H1 (cell line): ENCODE data around the gene C5orf34. TPM values are rescaled to one million over a fixed set of nuclear protein-coding genes. Genes with fewer than 3 reads are reported as not detected.

Experiments used
- CTCF ChIA-PET: fragments of 300-600 bp; sonication (Branson Sonifier 250); formaldehyde crosslinking; loops from one replicate; lab custom pipeline; 2021; ENCODE audit not compliant: partially characterized antibody; lab: Charles Lee
- POLR2A ChIA-PET: fragments of 300-600 bp; sonication (Branson Sonifier 250); formaldehyde crosslinking; loops from one replicate; lab custom pipeline; 2021; ENCODE audit warnings: inconsistent platforms; ENCODE audit not compliant: partially characterized antibody; lab: Charles Lee
- DNase-seq, 2 experiments: peaks; one replicate each; pipeline versions ENCODE4 v3.0.0 to v3.0.0-alpha.2; 2010 to 2022; ENCODE audit warnings: low spot score in 2 of 2, low read depth in 1 of 2, mixed read lengths in 1 of 2
- FAIRE-seq: peaks from 2 replicates; lab custom pipeline; 2011; peaks lifted over from hg19 to GRCh38; lab: Jason Lieb, UNC
- H2AFZ ChIP-seq: 2 replicates; pipeline ENCODE4 v1.8.1; 2012; ENCODE audit warnings: low read length, inconsistent platforms
- H2AK5ac ChIP-seq: 2 replicates; pipeline ENCODE4 v1.6.1; 2013; ENCODE audit warnings: low read depth, low read length
- H2BK120ac ChIP-seq: replicated peaks from 2 replicates; pipeline ENCODE3; 2013; ENCODE audit warnings: low read depth, low read length, inconsistent platforms
- H2BK12ac ChIP-seq: 2 replicates; pipeline ENCODE4 v1.6.1; 2013; ENCODE audit warnings: low read depth, low read length
- H2BK15ac ChIP-seq: 2 replicates; pipeline ENCODE4 v1.6.1; 2013; ENCODE audit warnings: low read length
- H2BK20ac ChIP-seq: 2 replicates; pipeline ENCODE4 v1.6.1; 2013; ENCODE audit warnings: low read length
- H2BK5ac ChIP-seq: 2 replicates; pipeline ENCODE4 v1.6.1; 2013; ENCODE audit warnings: low read depth, low read length
- H3K14ac ChIP-seq: 2 replicates; pipeline ENCODE4 v1.6.1; 2013; ENCODE audit warnings: inconsistent platforms; ENCODE audit not compliant: insufficient read length
- H3K18ac ChIP-seq: 2 replicates; pipeline ENCODE4 v1.6.1; 2013; ENCODE audit warnings: low read length; ENCODE audit errors: extremely low read depth
- H3K23ac ChIP-seq: 2 replicates; pipeline ENCODE4 v1.6.1; 2013; ENCODE audit warnings: inconsistent platforms; ENCODE audit not compliant: insufficient read length
- H3K23me2 ChIP-seq: 2 replicates; pipeline ENCODE4 v1.6.1; 2013; ENCODE audit warnings: low read depth, low read length
- H3K27ac ChIP-seq: 2 replicates; pipeline ENCODE4 v1.6.1; 2011; ENCODE audit warnings: low read depth, low read length, inconsistent platforms
- H3K27me3 ChIP-seq, 4 experiments: replicated peaks in 1 of 4; 1 replicate in 1 of 4; 2 replicates in 3 of 4; pipeline versions ENCODE4 v1.6.1 to v1.8.1; 2011 to 2013; ENCODE audit warnings: low read length in 3 of 4, mild to moderate bottlenecking in 3 of 4, inconsistent platforms in 2 of 4, mixed read lengths in 2 of 4, moderate library complexity in 1 of 4; ENCODE audit not compliant: control insufficient read depth in 3 of 4, insufficient read depth in 3 of 4; ENCODE audit errors: extremely low read depth in 1 of 4
- H3K36me3 ChIP-seq, 4 experiments: 2 replicates each; pipeline versions ENCODE4 v1.6.1 to v1.8.1; 2011 to 2013; ENCODE audit warnings: mild to moderate bottlenecking in 4 of 4, low read length in 3 of 4, moderate library complexity in 2 of 4, control low read depth in 1 of 4, inconsistent platforms in 1 of 4; ENCODE audit not compliant: insufficient read depth in 4 of 4, control insufficient read depth in 2 of 4
- H3K4ac ChIP-seq: replicated peaks from 2 replicates; pipeline ENCODE3; 2013; ENCODE audit warnings: low read length, low read depth, mixed read lengths, inconsistent platforms; ENCODE audit not compliant: insufficient read length
- H3K4me1 ChIP-seq, 4 experiments: replicated peaks in 1 of 4; 1 replicate in 1 of 4; 2 replicates in 3 of 4; pipeline versions ENCODE4 v1.6.1 to v1.8.1; 2011 to 2013; ENCODE audit warnings: low read length in 3 of 4, inconsistent platforms in 2 of 4, mixed read lengths in 1 of 4; ENCODE audit not compliant: insufficient read depth in 4 of 4, control insufficient read depth in 3 of 4
- H3K4me2 ChIP-seq, 2 experiments: 2 replicates each; pipeline versions ENCODE4 v1.6.1 to v1.8.1; 2011 to 2013; ENCODE audit warnings: low read depth in 2 of 2, low read length in 2 of 2, control low read depth in 1 of 2, inconsistent platforms in 1 of 2, mild to moderate bottlenecking in 1 of 2; ENCODE audit not compliant: insufficient read depth in 1 of 2
- H3K4me3 ChIP-seq, 4 experiments: fragments of 200-600, 300-600 bp in 1 of 4; sonication (generic), shearing (Covaris generic), sonication (Bioruptor Twin) in 1 of 4; 2 replicates each; pipeline versions ENCODE4 v1.5.1 to v1.8.1; 2011 to 2016; ENCODE audit warnings: low read length in 4 of 4, low read depth in 3 of 4, control low read depth in 2 of 4, inconsistent platforms in 2 of 4, mild to moderate bottlenecking in 2 of 4, mixed read lengths in 1 of 4, moderate library complexity in 1 of 4; ENCODE audit not compliant: insufficient read depth in 2 of 4; ENCODE audit errors: extremely low read depth in 1 of 4
- H3K56ac ChIP-seq: replicated peaks from 2 replicates; pipeline ENCODE3; 2013; ENCODE audit warnings: low read depth, mild to moderate bottlenecking, mixed read lengths, low read length, inconsistent platforms; ENCODE audit not compliant: insufficient read length
- H3K79me1 ChIP-seq: 2 replicates; pipeline ENCODE4 v1.6.1; 2013; ENCODE audit warnings: low read depth, low read length, control low read depth
- H3K79me2 ChIP-seq, 2 experiments: 2 replicates each; pipeline versions ENCODE4 v1.6.1 to v1.8.1; 2012 to 2013; ENCODE audit warnings: low read length in 2 of 2, mild to moderate bottlenecking in 2 of 2, inconsistent platforms in 1 of 2; ENCODE audit not compliant: insufficient read depth in 2 of 2, control insufficient read depth in 1 of 2
- H3K9ac ChIP-seq, 4 experiments: replicated peaks in 1 of 4; 1 replicate in 1 of 4; 2 replicates in 3 of 4; pipeline versions ENCODE4 v1.6.1 to v1.8.1; 2011 to 2013; ENCODE audit warnings: low read depth in 3 of 4, low read length in 3 of 4, control low read depth in 2 of 4, mild to moderate bottlenecking in 2 of 4, moderate library complexity in 2 of 4, inconsistent platforms in 1 of 4; ENCODE audit errors: extremely low read depth in 1 of 4
- H3K9me3 ChIP-seq, 2 experiments: 2 replicates each; pipeline versions ENCODE4 v1.6.1 to v1.8.1; 2012 to 2013; ENCODE audit warnings: mild to moderate bottlenecking in 2 of 2, moderate library complexity in 2 of 2, control low read depth in 1 of 2, inconsistent platforms in 1 of 2, low read depth in 1 of 2, low read length in 1 of 2, mixed read lengths in 1 of 2; ENCODE audit not compliant: insufficient read depth in 2 of 2
- H4K20me1 ChIP-seq, 2 experiments: replicated peaks in 1 of 2; 2 replicates each; pipeline versions ENCODE3 to v1.8.1; 2011 to 2013; ENCODE audit warnings: inconsistent platforms in 2 of 2, low read length in 2 of 2, mild to moderate bottlenecking in 1 of 2; ENCODE audit not compliant: insufficient read depth in 2 of 2, control insufficient read depth in 1 of 2
- H4K5ac ChIP-seq: 2 replicates; pipeline ENCODE4 v1.6.1; 2013; ENCODE audit warnings: low read length, low read depth, mixed read lengths, inconsistent platforms; ENCODE audit not compliant: insufficient read length
- H4K8ac ChIP-seq: 2 replicates; pipeline ENCODE4 v1.8.0; 2013; ENCODE audit warnings: mild to moderate bottlenecking, moderate library complexity, low read length, inconsistent platforms; ENCODE audit not compliant: insufficient read depth; ENCODE audit errors: extremely low read depth
- H4K91ac ChIP-seq: replicated peaks from 2 replicates; pipeline ENCODE3; 2013; ENCODE audit warnings: low read length, mixed read lengths, inconsistent platforms; ENCODE audit not compliant: insufficient read length
- BCL11A ChIP-seq, 2 experiments: IDR thresholded peaks; one replicate each; pipeline ENCODE4 v1.6.1; 2011; ENCODE audit warnings: low read depth in 2 of 2, low read length in 2 of 2, mild to moderate bottlenecking in 2 of 2
- CHD1 ChIP-seq: IDR thresholded peaks from 2 replicates; pipeline ENCODE4 v1.6.1; 2012; ENCODE audit warnings: low read depth, low read length, improper control_type of control experiment
- CTCF ChIP-seq, 3 experiments: IDR thresholded peaks; 1 replicate in 2 of 3; 2 replicates in 1 of 3; pipeline versions ENCODE4 v1.5.1 to v1.6.1; 2011; ENCODE audit warnings: low read length in 3 of 3, mild to moderate bottlenecking in 3 of 3, inconsistent platforms in 2 of 3, low read depth in 1 of 3, moderate library complexity in 1 of 3; ENCODE audit not compliant: insufficient read depth in 1 of 3; ENCODE audit errors: control extremely low read depth in 1 of 3
- EGR1 ChIP-seq: IDR thresholded peaks from 2 replicates; pipeline ENCODE4 v1.6.1; 2011; ENCODE audit warnings: low read depth, low read length, borderline replicate concordance
- RNF2 ChIP-seq: fragments of 200-900, 300-1000 bp; sonication (generic); IDR thresholded peaks from 2 replicates; pipeline ENCODE4 v1.7.1; 2016; ENCODE audit warnings: borderline replicate concordance, low read depth, mild to moderate bottlenecking, antibody characterized with exemption, low read length; ENCODE audit not compliant: poor library complexity, severe bottlenecking; ENCODE audit errors: missing control alignments
- SIN3A ChIP-seq, 2 experiments: IDR thresholded peaks in 1 of 2; conservative IDR thresholded peaks in 1 of 2; 2 replicates each; pipeline ENCODE4 v1.6.1; 2011 to 2012; ENCODE audit warnings: low read length in 2 of 2, improper control_type of control experiment in 1 of 2, low read depth in 1 of 2, mild to moderate bottlenecking in 1 of 2
- WGBS, 2 experiments: shearing (Covaris generic) in 1 of 2; methylation state at CpG; one replicate each; pipeline versions ENCODE4 v1.1.6 to v1.1.7; 2013 to 2015; ENCODE audit warnings: low lambda C conversion rate in 2 of 2, mixed read lengths in 2 of 2, inconsistent platforms in 1 of 2, low coverage in 1 of 2, missing lambda C conversion rate in 1 of 2; ENCODE audit not compliant: insufficient replicate concordance in 2 of 2, insufficient coverage in 1 of 2, insufficient read length in 1 of 2; ENCODE audit errors: extremely low coverage in 1 of 2, missing lambda C conversion rate in 1 of 2; 5-methylcytosine and 5-hydroxymethylcytosine counted together
- polyA plus RNA-seq, 7 experiments: library from polyadenylated mRNA; depleted of rRNA in 3 of 7; stranded (reverse) in 5 of 7; unstranded in 2 of 7; fragments of >200 nt in 5 of 7; fragments of 200-250 nt in 2 of 7; gene quantifications; 1 replicate in 5 of 7; 2 replicates in 1 of 7; 4 replicates in 1 of 7; pipeline versions ENCODE4 v1.2.1 to v1.2.3, GENCODE V29; 2011 to 2013; ENCODE audit warnings: missing spikeins in 2 of 7, mixed read lengths in 2 of 7
- total RNA-seq: library from RNA; stranded (reverse); fragmentation: NEBNext Ultra II Directional; extraction: Animal tissue kit (Norgen Biotek cat#: 25700); gene quantifications from 2 replicates; pipeline ENCODE4 v1.2.1, GENCODE V29; 2021

Gene C5orf34
- total and polyA plus RNA-seq, 2 of the 8 experiments (the other 6 are each of a cell fraction or from before 2014, with no cell fraction given): 6.8 to 8.6 TPM

GRCh38 chr5:43533646-43534045 is 18.7 kb upstream of the C5orf34 start:
- Histone ChIP-seq H3K4me2 (no peak overlapping the region), H2BK15ac (no peak overlapping the region), H4K5ac (no peak overlapping the region), H3K79me1 (no peaks in the 10 kb centered on the region), H4K8ac (no peak overlapping the region), H2BK12ac (no peak overlapping the region), H3K9ac (no peak overlapping the region), H3K27me3 (no peaks in the 10 kb centered on the region), H3K4me1 (no peaks in the 10 kb centered on the region), H3K23me2 (no peaks in the 10 kb centered on the region), H4K20me1 (no peaks in the 10 kb centered on the region), H3K4me3 (no peak overlapping the region), H3K14ac (no peak overlapping the region), H3K27ac (no peak overlapping the region), H3K9me3 (no peaks in the 10 kb centered on the region), H2AFZ (no peak overlapping the region), H2BK20ac (no peak overlapping the region), H3K56ac (no peak overlapping the region), H3K18ac (no peak overlapping the region), H3K36me3 (peaks cover 4 to 86% (median 49%) of the 10 kb centered on the region in 4 experiments), H4K91ac (no peak overlapping the region), H3K23ac (no peak overlapping the region), H3K79me2 (no peaks in the 10 kb centered on the region; a peak in 1 of 4 replicates), H3K4ac (no peak overlapping the region), H2BK5ac (no peak overlapping the region), H2BK120ac (no peak overlapping the region), H2AK5ac (no peak overlapping the region)
- DNase-seq: no peak
- 98% methylated on average over 2 of the region's 2 CpGs; no CpG with 5 or more reads in 1 of the 2 experiments for WGBS, 2 experiments
- ChIA-PET POLR2A (interaction anchor here (0.6 to 1.9 kb wide), 4 partner anchors 8 to 26 kb away, joined by 4 to 6 read pairs (median 4); partner anchors contain the start of gene C5orf34), CTCF (no interaction called here)
- FAIRE-seq: no peak
- no peak for TF ChIP-seq CTCF (IDR thresholded peaks at IDR 0.05; ENCODE audit: control extremely low read depth in 1 of 3, insufficient read depth in 1 of 3, low read depth in 1 of 3, low read length in 3 of 3)
- no peak for TF ChIP-seq BCL11A (IDR thresholded peaks at IDR 0.05; ENCODE audit: low read depth in 2 of 2, low read length in 2 of 2)
- TF ChIP-seq SIN3A (conservative IDR thresholded peaks at IDR 0.05 in 1 of 2, IDR thresholded peaks at IDR 0.05 in 1 of 2; ENCODE audit: low read depth in 1 of 2, low read length in 2 of 2): no peak
- no peak for TF ChIP-seq EGR1
- TF ChIP-seq RNF2: no peak
- no peak for TF ChIP-seq CHD1
